ENCODE data around the gene PTTG1IP.
"Not testable (repeated sequence)": the region's sequence is repeated elsewhere in the genome, so short reads cannot be mapped to it uniquely, and the experiment has no call there.

The PTTG1IP gene

GRCh38 chr21:44873356-44874239, at the start of gene PTTG1IP:
Gene PTTG1IP, minus strand, starts transcription at chr21:44873690. Its CDS starts 74 bp downstream, at chr21:44873616.
- no peaks in the 10 kb centered on the region for H3K9me3 Mint-ChIP-seq
- H3K27me3 Mint-ChIP-seq, result no peaks in the 10 kb centered on the region
- DNase-seq (peak; percentile 100), ATAC-seq (peak; percentile 85)
- peak within 1 kb of the TSS; percentile 96 for H3K4me3 Mint-ChIP-seq
- H3K4me1 Mint-ChIP-seq, result peaks cover 58% of the 10 kb centered on the region
- peak within 1 kb of the TSS; percentile 73 to 96 for H3K27ac Mint-ChIP-seq

- ATAC-seq (no peak), DNase-seq (no peak)
- Mint-ChIP-seq H3K4me3 (peak overlapping the region; percentile 94 to 99), H3K27me3 (no peaks in the 10 kb centered on the region), H3K9me3 (no peaks in the 10 kb centered on the region), H3K4me1 (peaks cover 83% of the 10 kb centered on the region), H3K27ac (no peak overlapping the region)
Observed at GRCh38 chr21:44921928-44922327, 48.4 kb upstream of the PTTG1IP start.

GRCh38 chr21:44920694-44921604, 47.5 kb upstream of the PTTG1IP start, which contains the start of gene ITGB2:
Gene ITGB2, minus strand, starts transcription at chr21:44920899. Its CDS starts 10,117 bp downstream, at chr21:44910782.
- Mint-ChIP-seq H3K27ac (peak within 1 kb of the TSS; percentile 95 to 97), H3K27me3 (no peaks in the 10 kb centered on the region), H3K9me3 (no peaks in the 10 kb centered on the region), H3K4me3 (peak within 1 kb of the TSS; percentile 94 to 99), H3K4me1 (peaks cover 83% of the 10 kb centered on the region)
- peak; percentile 51 to 71 for DNase-seq
- ATAC-seq, result peak; percentile 86

GRCh38 chr21:44919913-44920693, 46.6 kb upstream of the PTTG1IP start:
- Mint-ChIP-seq H3K9me3 (no peaks in the 10 kb centered on the region), H3K27ac (peak overlapping the region; percentile 95 to 97), H3K4me1 (peaks cover 83% of the 10 kb centered on the region), H3K27me3 (no peaks in the 10 kb centered on the region), H3K4me3 (peak overlapping the region; percentile 94 to 99)
- DNase-seq (no peak), ATAC-seq (peak; percentile 62)

GRCh38 chr21:44919111-44919912, 45.8 kb upstream of the PTTG1IP start:
- peak; percentile 31 for ATAC-seq
- DNase-seq, result no peak
- peak overlapping the region; percentile 30 to 74 for H3K27ac Mint-ChIP-seq

GRCh38 chr21:44918581-44919033, 45.1 kb upstream of the PTTG1IP start:
- Mint-ChIP-seq H3K27me3 (no peaks in the 10 kb centered on the region), H3K9me3 (no peaks in the 10 kb centered on the region), H3K4me3 (peak overlapping the region; percentile 94 to 99), H3K4me1 (peaks cover 83% of the 10 kb centered on the region), H3K27ac (peak overlapping the region; percentile 6 to 80)
- ATAC-seq, result no peak
- DNase-seq, result no peak

More at GRCh38 chr21:44919111-44919912, 45.8 kb upstream of the PTTG1IP start:
- H3K4me3 Mint-ChIP-seq, result peak overlapping the region; percentile 94 to 99
- H3K4me1 Mint-ChIP-seq, result peaks cover 83% of the 10 kb centered on the region
- no peaks in the 10 kb centered on the region for H3K9me3 Mint-ChIP-seq
- H3K27me3 Mint-ChIP-seq, result no peaks in the 10 kb centered on the region

- ATAC-seq (no peak), DNase-seq (no peak)
- H3K4me3 Mint-ChIP-seq, result peak overlapping the region; percentile 94 to 99
- H3K4me1 Mint-ChIP-seq, result peaks cover 84% of the 10 kb centered on the region
- H3K27ac Mint-ChIP-seq, result no peak overlapping the region
- no peaks in the 10 kb centered on the region for H3K9me3 Mint-ChIP-seq
- no peaks in the 10 kb centered on the region for H3K27me3 Mint-ChIP-seq
Observed at GRCh38 chr21:44918107-44918470, 44.6 kb upstream of the PTTG1IP start.

GRCh38 chr21:44917446-44918106, 44.1 kb upstream of the PTTG1IP start:
- DNase-seq (no peak), ATAC-seq (no peak)
- H3K27ac Mint-ChIP-seq, result peak overlapping the region in 1 of 2 donors; percentile 57
- peaks cover 84% of the 10 kb centered on the region for H3K4me1 Mint-ChIP-seq
- no peaks in the 10 kb centered on the region for H3K27me3 Mint-ChIP-seq
- peak overlapping the region; percentile 58 to 99 for H3K4me3 Mint-ChIP-seq
- no peaks in the 10 kb centered on the region for H3K9me3 Mint-ChIP-seq

- DNase-seq (no peak), ATAC-seq (no peak)
- Mint-ChIP-seq H3K27ac (no peak overlapping the region), H3K4me1 (peaks cover 84% of the 10 kb centered on the region), H3K4me3 (peak overlapping the region; percentile 34 to 58), H3K9me3 (no peaks in the 10 kb centered on the region), H3K27me3 (no peaks in the 10 kb centered on the region)
Observed at GRCh38 chr21:44916965-44917364, 43.5 kb upstream of the PTTG1IP start.

- Mint-ChIP-seq H3K27ac (peak overlapping the region; percentile 96 to 99), H3K9me3 (no peaks in the 10 kb centered on the region), H3K4me3 (peak overlapping the region; percentile 80 to 86), H3K27me3 (no peaks in the 10 kb centered on the region), H3K4me1 (peaks cover 97% of the 10 kb centered on the region)
- peak; percentile 86 for ATAC-seq
- DNase-seq, result peak; percentile 70 to 83
Observed at GRCh38 chr21:44914176-44914874, 40.8 kb upstream of the PTTG1IP start.

GRCh38 chr21:44913425-44914175, 40.1 kb upstream of the PTTG1IP start:
- ATAC-seq (peak; percentile 47), DNase-seq (no peak)
- no peaks in the 10 kb centered on the region for H3K9me3 Mint-ChIP-seq
- no peaks in the 10 kb centered on the region for H3K27me3 Mint-ChIP-seq
- H3K4me3 Mint-ChIP-seq, result peak overlapping the region; percentile 80 to 86
- peaks cover 100% of the 10 kb centered on the region for H3K4me1 Mint-ChIP-seq
- peak overlapping the region; percentile 96 to 99 for H3K27ac Mint-ChIP-seq

GRCh38 chr21:44912506-44913412, 39.3 kb upstream of the PTTG1IP start:
- not testable (repeated sequence) for H3K27me3 Mint-ChIP-seq, DNase-seq, H3K9me3 Mint-ChIP-seq, ATAC-seq
- H3K27ac Mint-ChIP-seq, result peak overlapping the region; percentile 98
- H3K4me1 Mint-ChIP-seq, result peaks cover 100% of the 10 kb centered on the region
- H3K4me3 Mint-ChIP-seq, result peak overlapping the region; percentile 82 to 90
